Mammary epithelial cell (primary cell): Measurements from ENCODE around the gene JHY.

Source experiments
- CTCF ChIP-seq, 2 donors: IDR thresholded peaks in 1 of 2; conservative IDR thresholded peaks in 1 of 2; 2 replicates each; pipeline ENCODE4 v1.5.1; 2011 to 2012; ENCODE audit warnings: inconsistent platforms in 2 of 2, low read length in 2 of 2, mild to moderate bottlenecking in 2 of 2, control low read depth in 1 of 2, low read depth in 1 of 2; ENCODE audit not compliant: insufficient read depth in 1 of 2; ENCODE audit errors: extremely low read depth in 1 of 2
- EZH2 ChIP-seq: IDR thresholded peaks from 2 replicates; pipeline ENCODE4 v1.6.1; 2012; ENCODE audit warnings: low read length, inconsistent platforms, borderline replicate concordance

- no peak for TF ChIP-seq CTCF (conservative IDR thresholded peaks at IDR 0.05 in 1 of 2, IDR thresholded peaks at IDR 0.05 in 1 of 2; ENCODE audit: extremely low read depth in 1 of 2, insufficient read depth in 1 of 2, low read depth in 1 of 2, low read length in 2 of 2)
- no peak for TF ChIP-seq EZH2
Measured at GRCh38 chr11:122895563-122895962, 13.0 kb downstream of the JHY start.
